ENCODE data around the gene MYADM. TPM values are rescaled to one million over a fixed set of nuclear protein-coding genes. Genes with fewer than 3 reads are reported as not detected.
A peak's percentile ranks its signal among the peaks of the same experiment; 100 is the strongest.

MYADM gene
- total and polyA plus RNA-seq, 2 donors = 31.9 to 271 TPM

- no peak overlapping the region for H3K4me3 ChIP-seq (ENCODE audit: low read depth, low read length)
- WGBS = 12% methylated on average over 11 of the region's 11 CpGs
- H3K36me3 ChIP-seq (ENCODE audit: insufficient read depth) = no peaks in the 10 kb centered on the region
- H3K4me1 ChIP-seq (ENCODE audit: insufficient read depth) = no peaks in the 10 kb centered on the region
- no peak overlapping the region for H3K27ac ChIP-seq (ENCODE audit: low read depth)
- no peak for DNase-seq (ENCODE audit: extremely low spot score)
Measured at GRCh38 chr19:53883741-53884140, 16.1 kb downstream of the MYADM start.

- H3K4me1 ChIP-seq (ENCODE audit: insufficient read depth) = no peaks in the 10 kb centered on the region
- WGBS = 20% methylated on average over 12 of the region's 12 CpGs
- no peak overlapping the region for H3K4me3 ChIP-seq (ENCODE audit: low read depth, low read length)
- DNase-seq (ENCODE audit: extremely low spot score) = no peak
- no peak overlapping the region for H3K27ac ChIP-seq (ENCODE audit: low read depth)
- no peaks in the 10 kb centered on the region for H3K36me3 ChIP-seq (ENCODE audit: insufficient read depth)
Measured at GRCh38 chr19:53884256-53884655, 16.6 kb downstream of the MYADM start.

GRCh38 chr19:53885036-53885435 is 17.4 kb downstream of the MYADM start:
- Histone ChIP-seq H3K27ac (ENCODE audit: low read depth) (no peak overlapping the region), H3K36me3 (ENCODE audit: insufficient read depth) (no peaks in the 10 kb centered on the region), H3K4me3 (ENCODE audit: low read depth, low read length) (no peak overlapping the region), H3K4me1 (ENCODE audit: insufficient read depth) (no peaks in the 10 kb centered on the region)
- no peak for DNase-seq (ENCODE audit: extremely low spot score)
- 91% methylated on average over 10 of the region's 10 CpGs for WGBS

- Histone ChIP-seq H3K4me3 (ENCODE audit: low read depth, low read length) (no peak overlapping the region), H3K4me1 (ENCODE audit: insufficient read depth) (no peaks in the 10 kb centered on the region), H3K27ac (ENCODE audit: low read depth) (no peak overlapping the region), H3K36me3 (ENCODE audit: insufficient read depth) (no peaks in the 10 kb centered on the region)
- 75% methylated on average over 23 of the region's 23 CpGs for WGBS
- no peak for DNase-seq (ENCODE audit: extremely low spot score)
Measured at GRCh38 chr19:53892301-53892980, 24.8 kb downstream of the MYADM start.

GRCh38 chr19:53892981-53893325 is 25.3 kb downstream of the MYADM start:
- no peaks in the 10 kb centered on the region for H3K36me3 ChIP-seq (ENCODE audit: insufficient read depth)
- no peaks in the 10 kb centered on the region for H3K4me1 ChIP-seq (ENCODE audit: insufficient read depth)
- WGBS = 60% methylated on average over 8 of the region's 8 CpGs
- no peak overlapping the region for H3K4me3 ChIP-seq (ENCODE audit: low read depth, low read length)
- no peak overlapping the region for H3K27ac ChIP-seq (ENCODE audit: low read depth)
- no peak for DNase-seq (ENCODE audit: extremely low spot score)

GRCh38 chr19:53894707-53895106 is 27.0 kb downstream of the MYADM start:
- no peak for DNase-seq (ENCODE audit: extremely low spot score)
- no peak overlapping the region for H3K4me3 ChIP-seq (ENCODE audit: low read depth, low read length)
- WGBS = 77% methylated on average over 9 of the region's 9 CpGs
- no peaks in the 10 kb centered on the region for H3K36me3 ChIP-seq (ENCODE audit: insufficient read depth)
- no peak overlapping the region for H3K27ac ChIP-seq (ENCODE audit: low read depth)
- H3K4me1 ChIP-seq (ENCODE audit: insufficient read depth) = no peaks in the 10 kb centered on the region

GRCh38 chr19:53896682-53897081 is 29.0 kb downstream of the MYADM start:
- no peak overlapping the region for H3K4me3 ChIP-seq (ENCODE audit: low read depth, low read length)
- H3K27ac ChIP-seq (ENCODE audit: low read depth) = no peak overlapping the region
- no peak for DNase-seq (ENCODE audit: extremely low spot score)
- WGBS = 39% methylated on average over 4 of the region's 4 CpGs
- H3K36me3 ChIP-seq (ENCODE audit: insufficient read depth) = no peaks in the 10 kb centered on the region
- H3K4me1 ChIP-seq (ENCODE audit: insufficient read depth) = no peaks in the 10 kb centered on the region

- H3K4me3 ChIP-seq (ENCODE audit: low read depth, low read length) = no peak overlapping the region
- DNase-seq (ENCODE audit: extremely low spot score) = no peak
- H3K36me3 ChIP-seq (ENCODE audit: insufficient read depth) = no peaks in the 10 kb centered on the region
- 56% methylated on average over 4 of the region's 4 CpGs for WGBS
- H3K27ac ChIP-seq (ENCODE audit: low read depth) = no peak overlapping the region
- no peaks in the 10 kb centered on the region for H3K4me1 ChIP-seq (ENCODE audit: insufficient read depth)
Measured at GRCh38 chr19:53897459-53897858, 29.8 kb downstream of the MYADM start.

- no peak overlapping the region for H3K4me3 ChIP-seq (ENCODE audit: low read depth, low read length)
- 3% methylated on average over 16 of the region's 16 CpGs for WGBS
- H3K4me1 ChIP-seq (ENCODE audit: insufficient read depth) = no peaks in the 10 kb centered on the region
- DNase-seq (ENCODE audit: extremely low spot score) = no peak
- no peaks in the 10 kb centered on the region for H3K36me3 ChIP-seq (ENCODE audit: insufficient read depth)
- no peak overlapping the region for H3K27ac ChIP-seq (ENCODE audit: low read depth)
Measured at GRCh38 chr19:53898166-53898565, 30.5 kb downstream of the MYADM start.

GRCh38 chr19:53898636-53899341 is 31.1 kb downstream of the MYADM start:
- no peak for DNase-seq (ENCODE audit: extremely low spot score)
- Histone ChIP-seq H3K4me1 (ENCODE audit: insufficient read depth) (no peaks in the 10 kb centered on the region), H3K4me3 (ENCODE audit: low read depth, low read length) (no peak overlapping the region), H3K36me3 (ENCODE audit: insufficient read depth) (no peaks in the 10 kb centered on the region), H3K27ac (ENCODE audit: low read depth) (no peak overlapping the region)
- 2% methylated on average over 42 of the region's 42 CpGs for WGBS

GRCh38 chr19:53900191-53900860 is 32.6 kb downstream of the MYADM start:
- no peak overlapping the region for H3K27ac ChIP-seq (ENCODE audit: low read depth)
- 91% methylated on average over 27 of the region's 27 CpGs for WGBS
- no peaks in the 10 kb centered on the region for H3K4me1 ChIP-seq (ENCODE audit: insufficient read depth)
- no peak overlapping the region for H3K4me3 ChIP-seq (ENCODE audit: low read depth, low read length)
- no peaks in the 10 kb centered on the region for H3K36me3 ChIP-seq (ENCODE audit: insufficient read depth)
- DNase-seq (ENCODE audit: extremely low spot score) = no peak

GRCh38 chr19:53903055-53903680 is 35.5 kb downstream of the MYADM start:
- peak; percentile 57 for DNase-seq (ENCODE audit: extremely low spot score)
- H3K36me3 ChIP-seq (ENCODE audit: insufficient read depth) = no peaks in the 10 kb centered on the region
- H3K4me1 ChIP-seq (ENCODE audit: insufficient read depth) = no peaks in the 10 kb centered on the region
- H3K4me3 ChIP-seq (ENCODE audit: low read depth, low read length) = no peak overlapping the region
- WGBS = 38% methylated on average over 4 of the region's 4 CpGs
- H3K27ac ChIP-seq (ENCODE audit: low read depth) = no peak overlapping the region

GRCh38 chr19:53904909-53905308 is 37.2 kb downstream of the MYADM start:
- DNase-seq (ENCODE audit: extremely low spot score) = no peak
- Histone ChIP-seq H3K4me3 (ENCODE audit: low read depth, low read length) (no peak overlapping the region), H3K36me3 (ENCODE audit: insufficient read depth) (no peaks in the 10 kb centered on the region), H3K27ac (ENCODE audit: low read depth) (no peak overlapping the region), H3K4me1 (ENCODE audit: insufficient read depth) (no peaks in the 10 kb centered on the region)
- 31% methylated on average over 3 of the region's 3 CpGs for WGBS

GRCh38 chr19:53905787-53906186 is 38.1 kb downstream of the MYADM start:
- H3K4me1 ChIP-seq (ENCODE audit: insufficient read depth) = no peaks in the 10 kb centered on the region
- no peaks in the 10 kb centered on the region for H3K36me3 ChIP-seq (ENCODE audit: insufficient read depth)
- no peak overlapping the region for H3K4me3 ChIP-seq (ENCODE audit: low read depth, low read length)
- DNase-seq (ENCODE audit: extremely low spot score) = no peak
- 50% methylated on average over 1 of the region's 1 CpG for WGBS
- H3K27ac ChIP-seq (ENCODE audit: low read depth) = no peak overlapping the region

All from urinary bladder (tissue), 4 donors.